ENCODE results near the gene VKORC1L1.

VKORC1L1 gene

DNA sequence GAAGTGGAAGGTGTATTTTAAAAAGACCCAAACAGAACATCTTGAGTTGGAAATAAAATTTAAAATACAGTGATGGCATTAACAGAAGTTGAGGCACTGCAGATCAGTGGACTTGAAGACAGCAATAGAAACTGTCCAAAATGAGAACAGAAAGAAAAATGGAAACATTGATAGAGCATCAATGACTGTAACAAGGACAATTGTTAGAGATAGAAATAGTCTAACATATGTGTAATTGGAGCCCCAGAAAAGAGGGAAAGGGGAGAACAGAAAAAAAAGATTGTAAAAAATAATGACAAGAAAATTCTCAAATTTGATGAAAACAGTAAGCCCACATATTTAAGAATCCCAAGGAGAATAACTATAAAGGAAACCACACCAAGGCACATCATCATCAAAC lies 29.4 kb downstream of the VKORC1L1 start:
- H3K9me3 ChIP-seq (ENCODE audit: control insufficient read depth, low read length) = no peaks in the 10 kb centered on the region
- DNase-seq = no peak
- no peak overlapping the region for H3K4me3 ChIP-seq (ENCODE audit: insufficient read depth, low read depth, low read length, poor library complexity, severe bottlenecking)
- no peaks in the 10 kb centered on the region for H3K36me3 ChIP-seq (ENCODE audit: control insufficient read depth, insufficient read depth, low read length)
- no peaks in the 10 kb centered on the region for H3K27me3 ChIP-seq (replicated peaks; ENCODE audit: control insufficient read depth, insufficient read depth, low read length, poor library complexity, severe bottlenecking)
- no peak overlapping the region for H3K27ac ChIP-seq (ENCODE audit: insufficient read depth, low read length, poor library complexity, severe bottlenecking)
- no peaks in the 10 kb centered on the region for H3K4me1 ChIP-seq (ENCODE audit: control insufficient read depth, insufficient read depth, low read length, poor library complexity, severe bottlenecking)

DNA sequence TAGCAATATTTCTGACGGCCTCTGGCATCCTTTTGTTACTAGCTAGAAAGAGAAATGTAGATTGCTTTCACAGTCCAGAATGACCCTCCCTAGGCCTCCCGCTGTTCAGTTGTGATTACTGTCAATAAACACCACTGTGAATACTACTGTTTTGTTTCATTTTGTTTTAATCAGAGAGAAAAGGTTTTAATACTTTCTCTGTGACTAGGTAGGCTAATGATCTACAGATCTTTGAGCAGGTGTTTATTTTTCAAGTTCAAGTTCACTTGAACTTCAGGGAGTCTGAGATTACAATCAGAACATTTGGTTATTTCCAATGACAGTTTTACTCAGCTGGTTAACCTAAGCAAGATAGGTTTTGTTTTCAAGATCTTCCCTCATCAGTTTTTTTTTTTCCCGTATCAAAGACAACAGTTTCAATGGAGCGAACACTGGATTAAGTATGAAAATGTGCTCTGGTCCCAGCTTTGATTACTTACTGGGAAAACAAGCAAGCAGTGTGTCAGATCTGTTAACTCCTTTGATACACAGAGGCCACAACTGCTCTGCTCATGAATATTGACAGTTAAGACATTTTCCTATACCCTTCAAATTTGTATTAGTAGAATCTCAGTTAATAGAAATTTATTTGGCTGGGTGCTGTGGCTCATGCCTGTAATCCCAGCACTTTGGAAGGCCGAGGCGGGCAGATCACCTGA lies 34.8 kb downstream of the VKORC1L1 start:
- DNase-seq = no peak
- Histone ChIP-seq H3K36me3 (ENCODE audit: control insufficient read depth, insufficient read depth, low read length) (no peaks in the 10 kb centered on the region), H3K9me3 (ENCODE audit: control insufficient read depth, low read length) (no peaks in the 10 kb centered on the region), H3K4me3 (ENCODE audit: insufficient read depth, low read depth, low read length, poor library complexity, severe bottlenecking) (no peak overlapping the region), H3K27ac (ENCODE audit: insufficient read depth, low read length, poor library complexity, severe bottlenecking) (no peak overlapping the region), H3K4me1 (ENCODE audit: control insufficient read depth, insufficient read depth, low read length, poor library complexity, severe bottlenecking) (no peaks in the 10 kb centered on the region), H3K27me3 (replicated peaks; ENCODE audit: control insufficient read depth, insufficient read depth, low read length, poor library complexity, severe bottlenecking) (no peaks in the 10 kb centered on the region)

DNA sequence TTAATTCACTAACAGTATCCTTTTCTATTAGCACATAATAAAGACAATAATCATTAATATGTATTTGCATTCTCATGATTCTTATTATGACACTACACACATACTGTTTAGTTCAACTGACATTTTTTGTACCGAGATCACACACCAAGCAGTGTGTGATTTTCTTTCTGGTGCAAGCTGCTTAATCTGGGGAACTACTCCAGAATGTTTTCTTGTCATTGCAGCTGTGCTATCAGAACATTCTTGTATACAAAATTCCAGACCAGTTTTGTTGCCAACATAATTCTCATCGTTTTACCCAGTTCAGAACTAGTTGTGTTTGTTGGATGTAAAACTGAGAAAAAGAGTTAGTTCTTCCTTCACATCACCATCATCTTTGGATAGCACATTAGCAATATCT lies 37.4 kb downstream of the VKORC1L1 start:
- no peaks in the 10 kb centered on the region for H3K36me3 ChIP-seq (ENCODE audit: control insufficient read depth, insufficient read depth, low read length)

DNA sequence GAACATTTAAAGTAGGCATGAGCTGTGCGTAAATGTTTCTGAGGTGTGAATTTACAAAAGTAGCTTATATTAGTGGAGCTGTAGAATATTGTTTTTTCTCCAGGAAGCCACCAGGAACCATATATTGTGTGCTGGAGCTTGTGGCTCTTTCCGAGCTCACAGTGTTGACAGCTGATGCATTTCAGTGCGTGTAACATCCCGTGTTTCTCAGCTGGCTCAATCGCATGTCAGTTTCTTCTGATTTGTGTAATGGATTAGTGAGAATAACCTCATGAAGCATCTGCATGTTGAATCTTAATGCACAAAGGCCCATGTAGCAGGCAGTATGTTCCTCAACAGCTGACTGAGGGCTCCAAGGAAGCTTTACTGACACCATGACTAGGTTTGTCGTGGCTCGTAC lies 39.4 kb downstream of the VKORC1L1 start:
- Histone ChIP-seq H3K4me1 (ENCODE audit: control insufficient read depth, insufficient read depth, low read length, poor library complexity, severe bottlenecking) (no peaks in the 10 kb centered on the region), H3K9me3 (ENCODE audit: control insufficient read depth, low read length) (no peaks in the 10 kb centered on the region), H3K27ac (ENCODE audit: insufficient read depth, low read length, poor library complexity, severe bottlenecking) (no peak overlapping the region), H3K27me3 (replicated peaks; ENCODE audit: control insufficient read depth, insufficient read depth, low read length, poor library complexity, severe bottlenecking) (no peaks in the 10 kb centered on the region), H3K4me3 (ENCODE audit: insufficient read depth, low read depth, low read length, poor library complexity, severe bottlenecking) (no peak overlapping the region), H3K36me3 (ENCODE audit: control insufficient read depth, insufficient read depth, low read length) (no peaks in the 10 kb centered on the region)
- no peak for DNase-seq

More for the DNA sequence above, 37.4 kb downstream of the VKORC1L1 start:
- no peak for DNase-seq
- Histone ChIP-seq H3K4me3 (ENCODE audit: insufficient read depth, low read depth, low read length, poor library complexity, severe bottlenecking) (no peak overlapping the region), H3K9me3 (ENCODE audit: control insufficient read depth, low read length) (no peaks in the 10 kb centered on the region), H3K27me3 (replicated peaks; ENCODE audit: control insufficient read depth, insufficient read depth, low read length, poor library complexity, severe bottlenecking) (no peaks in the 10 kb centered on the region), H3K27ac (ENCODE audit: insufficient read depth, low read length, poor library complexity, severe bottlenecking) (no peak overlapping the region), H3K4me1 (ENCODE audit: control insufficient read depth, insufficient read depth, low read length, poor library complexity, severe bottlenecking) (no peaks in the 10 kb centered on the region)

DNA sequence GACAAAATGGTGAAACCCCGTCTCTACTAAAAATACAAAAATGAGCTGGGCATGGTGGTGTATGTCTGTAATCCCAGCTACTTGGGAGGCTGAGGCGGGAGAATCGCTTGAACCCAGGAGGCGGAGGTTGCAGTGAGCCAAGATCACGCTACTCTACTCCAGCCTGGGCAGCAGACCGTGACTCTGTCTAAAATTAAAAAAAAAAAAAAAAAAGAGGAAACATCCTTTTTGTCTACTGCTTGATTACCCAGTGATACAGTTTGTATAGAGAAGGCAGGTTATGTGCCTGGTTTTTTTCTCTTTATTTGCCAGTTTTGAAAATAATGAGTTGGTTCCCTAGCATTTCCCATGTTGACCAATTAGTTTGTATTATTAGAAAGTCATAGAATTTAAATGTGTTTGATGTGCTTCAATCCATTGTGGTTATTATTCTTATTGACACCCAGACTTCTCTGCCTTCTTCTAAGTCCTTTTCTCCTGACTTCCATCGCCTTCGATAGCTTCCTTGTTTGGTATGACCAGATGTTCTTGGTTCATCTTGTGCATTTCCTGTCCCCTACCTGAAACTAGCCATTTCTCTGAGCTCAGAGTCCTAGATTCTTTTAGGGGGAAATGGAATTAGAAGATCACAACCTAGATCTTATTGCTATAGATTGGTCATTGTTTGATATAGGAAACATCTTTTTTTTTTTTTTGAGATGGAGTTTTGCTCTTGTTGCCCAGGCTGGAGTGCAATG lies 43.2 kb downstream of the VKORC1L1 start:
- H3K27ac ChIP-seq (ENCODE audit: insufficient read depth, low read length, poor library complexity, severe bottlenecking) = no peak overlapping the region
- H3K4me3 ChIP-seq (ENCODE audit: insufficient read depth, low read depth, low read length, poor library complexity, severe bottlenecking) = no peak overlapping the region
- no peaks in the 10 kb centered on the region for H3K9me3 ChIP-seq (ENCODE audit: control insufficient read depth, low read length)
- H3K4me1 ChIP-seq (ENCODE audit: control insufficient read depth, insufficient read depth, low read length, poor library complexity, severe bottlenecking) = no peaks in the 10 kb centered on the region
- H3K36me3 ChIP-seq (ENCODE audit: control insufficient read depth, insufficient read depth, low read length) = no peaks in the 10 kb centered on the region
- no peaks in the 10 kb centered on the region for H3K27me3 ChIP-seq (replicated peaks; ENCODE audit: control insufficient read depth, insufficient read depth, low read length, poor library complexity, severe bottlenecking)
- DNase-seq = no peak

DNA sequence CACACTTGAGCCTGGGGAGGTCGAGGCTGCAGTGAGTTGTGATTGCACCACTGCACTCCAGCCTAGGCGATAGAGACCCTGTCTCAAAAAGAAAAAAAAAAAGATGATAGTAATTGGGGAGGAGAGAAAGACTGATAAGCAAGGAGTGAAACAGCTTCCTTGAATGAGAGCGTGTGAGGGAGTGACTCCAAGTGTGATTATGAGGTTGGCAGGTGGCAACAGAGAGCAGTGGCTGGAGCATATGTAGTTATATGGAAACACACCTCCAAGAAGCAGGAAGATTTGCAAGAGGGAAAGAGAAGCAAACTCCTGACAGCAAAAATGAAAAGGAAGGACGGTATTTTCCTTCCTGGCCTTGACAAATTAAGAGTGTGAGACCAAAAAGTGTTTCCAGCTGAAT lies 50.4 kb downstream of the VKORC1L1 start:
- no peaks in the 10 kb centered on the region for H3K36me3 ChIP-seq (ENCODE audit: control insufficient read depth, insufficient read depth, low read length)
- H3K9me3 ChIP-seq (ENCODE audit: control insufficient read depth, low read length) = no peaks in the 10 kb centered on the region

DNA sequence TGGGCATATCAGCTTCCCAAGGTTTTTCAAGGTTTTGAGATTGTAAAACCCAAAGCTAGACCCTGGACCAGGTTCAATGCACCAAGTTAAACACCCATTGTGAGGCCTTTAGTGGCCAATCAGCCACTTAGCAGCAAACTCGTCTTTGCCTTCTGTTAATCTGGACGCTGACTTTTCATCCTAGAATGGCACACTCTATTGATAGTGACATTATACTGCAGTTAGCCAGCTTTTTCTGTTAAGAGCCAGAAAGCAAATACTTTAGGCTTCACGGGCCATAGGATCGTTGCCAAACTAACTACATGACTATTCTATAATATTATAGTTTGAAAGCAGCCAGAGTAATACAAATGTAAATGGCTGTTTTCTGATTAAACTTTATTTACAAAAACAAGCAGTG lies 51.3 kb downstream of the VKORC1L1 start:
- Histone ChIP-seq H3K4me3 (ENCODE audit: insufficient read depth, low read depth, low read length, poor library complexity, severe bottlenecking) (no peak overlapping the region), H3K27me3 (replicated peaks; ENCODE audit: control insufficient read depth, insufficient read depth, low read length, poor library complexity, severe bottlenecking) (no peaks in the 10 kb centered on the region), H3K4me1 (ENCODE audit: control insufficient read depth, insufficient read depth, low read length, poor library complexity, severe bottlenecking) (no peaks in the 10 kb centered on the region), H3K36me3 (ENCODE audit: control insufficient read depth, insufficient read depth, low read length) (no peaks in the 10 kb centered on the region), H3K27ac (ENCODE audit: insufficient read depth, low read length, poor library complexity, severe bottlenecking) (no peak overlapping the region), H3K9me3 (ENCODE audit: control insufficient read depth, low read length) (no peaks in the 10 kb centered on the region)
- no peak for DNase-seq

More for the DNA sequence above, 50.4 kb downstream of the VKORC1L1 start:
- no peaks in the 10 kb centered on the region for H3K27me3 ChIP-seq (replicated peaks; ENCODE audit: control insufficient read depth, insufficient read depth, low read length, poor library complexity, severe bottlenecking)
- no peak overlapping the region for H3K27ac ChIP-seq (ENCODE audit: insufficient read depth, low read length, poor library complexity, severe bottlenecking)
- no peak for DNase-seq
- no peaks in the 10 kb centered on the region for H3K4me1 ChIP-seq (ENCODE audit: control insufficient read depth, insufficient read depth, low read length, poor library complexity, severe bottlenecking)
- H3K4me3 ChIP-seq (ENCODE audit: insufficient read depth, low read depth, low read length, poor library complexity, severe bottlenecking) = no peak overlapping the region

DNA sequence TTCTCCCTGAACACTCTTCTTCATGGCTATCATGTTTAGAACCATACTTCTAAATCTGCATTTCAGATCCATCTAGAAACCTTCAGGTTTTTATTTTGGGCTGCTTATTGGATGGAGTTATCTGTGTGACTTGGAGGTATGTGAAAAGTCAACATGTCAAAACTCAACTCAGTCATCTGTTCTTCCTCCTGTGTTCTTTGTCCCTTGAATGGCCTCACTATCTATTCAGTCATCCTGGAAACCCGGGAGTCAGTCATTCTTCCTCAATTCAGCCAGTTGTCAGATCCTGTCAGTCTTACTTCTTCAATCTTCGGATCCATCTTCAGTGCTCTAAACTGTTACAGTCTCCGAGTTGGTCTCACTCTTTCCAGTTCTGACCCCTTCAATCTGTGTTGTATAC lies 52.2 kb downstream of the VKORC1L1 start:
- H3K4me1 ChIP-seq (ENCODE audit: control insufficient read depth, insufficient read depth, low read length, poor library complexity, severe bottlenecking) = no peaks in the 10 kb centered on the region
- H3K9me3 ChIP-seq (ENCODE audit: control insufficient read depth, low read length) = no peaks in the 10 kb centered on the region
- no peak overlapping the region for H3K27ac ChIP-seq (ENCODE audit: insufficient read depth, low read length, poor library complexity, severe bottlenecking)
- no peak overlapping the region for H3K4me3 ChIP-seq (ENCODE audit: insufficient read depth, low read depth, low read length, poor library complexity, severe bottlenecking)
- no peaks in the 10 kb centered on the region for H3K36me3 ChIP-seq (ENCODE audit: control insufficient read depth, insufficient read depth, low read length)
- H3K27me3 ChIP-seq (replicated peaks; ENCODE audit: control insufficient read depth, insufficient read depth, low read length, poor library complexity, severe bottlenecking) = no peaks in the 10 kb centered on the region
- no peak for DNase-seq

DNA sequence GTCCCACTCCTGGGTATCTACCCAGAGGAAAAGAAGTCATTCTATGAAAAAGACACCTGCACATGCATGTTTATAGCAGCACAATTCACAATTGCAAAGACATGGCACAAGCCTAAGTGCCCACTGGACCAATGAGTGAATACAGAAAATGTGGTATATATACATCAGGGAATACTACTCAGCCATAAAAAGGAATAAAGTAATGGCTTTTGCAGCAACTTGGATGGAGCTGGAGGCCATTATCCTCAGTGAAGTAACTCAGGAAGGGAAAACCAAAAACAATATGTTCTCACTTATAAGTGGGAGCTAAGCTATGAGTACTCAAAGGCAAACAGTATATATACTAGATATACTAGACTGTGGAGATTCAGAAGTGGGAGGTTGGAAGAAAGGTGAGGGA lies 53.7 kb downstream of the VKORC1L1 start:
- no peaks in the 10 kb centered on the region for H3K36me3 ChIP-seq (ENCODE audit: control insufficient read depth, insufficient read depth, low read length)
- H3K27ac ChIP-seq (ENCODE audit: insufficient read depth, low read length, poor library complexity, severe bottlenecking) = no peak overlapping the region
- H3K4me1 ChIP-seq (ENCODE audit: control insufficient read depth, insufficient read depth, low read length, poor library complexity, severe bottlenecking) = no peaks in the 10 kb centered on the region
- no peak for DNase-seq
- H3K4me3 ChIP-seq (ENCODE audit: insufficient read depth, low read depth, low read length, poor library complexity, severe bottlenecking) = no peak overlapping the region
- no peaks in the 10 kb centered on the region for H3K9me3 ChIP-seq (ENCODE audit: control insufficient read depth, low read length)
- H3K27me3 ChIP-seq (replicated peaks; ENCODE audit: control insufficient read depth, insufficient read depth, low read length, poor library complexity, severe bottlenecking) = no peaks in the 10 kb centered on the region

Measured in effector memory CD4-positive, alpha-beta T cell (primary cell).